ENCODE measurements around the gene RNF220. TPM values are rescaled to one million over a fixed set of nuclear protein-coding genes. Genes with fewer than 3 reads are reported as not detected.

RNF220 gene
- total and polyA plus RNA-seq, 9 donors: 58.0 to 101 (median 64.7) TPM

DNA sequence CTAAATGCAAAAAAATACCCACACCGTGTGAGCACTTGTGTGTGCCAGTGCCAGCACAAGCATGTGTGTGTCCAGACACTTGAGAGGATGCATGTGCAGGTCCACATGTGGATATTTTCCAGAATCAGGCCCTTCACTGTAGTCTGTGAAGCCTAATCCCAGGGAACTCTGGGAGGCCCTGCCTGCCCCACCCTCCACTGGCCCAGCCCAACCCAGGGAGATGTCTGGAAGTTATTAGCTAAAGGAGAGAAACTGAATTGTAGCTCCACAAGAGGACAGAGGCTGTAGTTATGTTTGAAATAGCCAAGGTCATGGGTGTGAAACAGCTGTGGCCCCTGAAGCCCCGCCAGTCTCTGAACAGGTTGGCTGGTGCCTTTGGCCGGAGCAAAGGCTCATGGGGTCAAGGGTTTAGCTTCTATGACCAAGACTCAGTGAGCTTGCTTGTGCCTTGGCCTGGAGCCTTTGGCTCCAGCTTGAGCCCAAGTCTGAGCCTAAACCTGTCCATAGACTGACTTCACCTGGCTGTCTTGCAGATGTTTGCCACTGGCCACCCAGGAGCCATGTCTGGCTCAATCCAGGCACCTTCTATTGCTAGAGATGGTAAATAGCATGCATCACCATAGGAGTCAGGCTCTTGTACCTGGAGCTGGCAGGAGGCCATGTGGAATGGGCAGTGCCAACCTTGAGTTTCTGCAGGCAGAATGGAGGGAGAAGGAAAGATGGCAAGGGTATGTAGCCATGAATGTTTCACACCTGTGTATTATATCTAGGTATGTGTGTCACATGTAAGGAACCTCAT lies 199.3 kb downstream of the RNF220 start:
- no peak for DNase-seq
- intact Hi-C loops (cut with DNase I): no loop called here
- TF ChIP-seq EP300 (IDR thresholded peaks at IDR 0.05) (no peak), POLR2A (IDR thresholded peaks at IDR 0.05) (no peak)
- TF ChIP-seq, protein P1, sequence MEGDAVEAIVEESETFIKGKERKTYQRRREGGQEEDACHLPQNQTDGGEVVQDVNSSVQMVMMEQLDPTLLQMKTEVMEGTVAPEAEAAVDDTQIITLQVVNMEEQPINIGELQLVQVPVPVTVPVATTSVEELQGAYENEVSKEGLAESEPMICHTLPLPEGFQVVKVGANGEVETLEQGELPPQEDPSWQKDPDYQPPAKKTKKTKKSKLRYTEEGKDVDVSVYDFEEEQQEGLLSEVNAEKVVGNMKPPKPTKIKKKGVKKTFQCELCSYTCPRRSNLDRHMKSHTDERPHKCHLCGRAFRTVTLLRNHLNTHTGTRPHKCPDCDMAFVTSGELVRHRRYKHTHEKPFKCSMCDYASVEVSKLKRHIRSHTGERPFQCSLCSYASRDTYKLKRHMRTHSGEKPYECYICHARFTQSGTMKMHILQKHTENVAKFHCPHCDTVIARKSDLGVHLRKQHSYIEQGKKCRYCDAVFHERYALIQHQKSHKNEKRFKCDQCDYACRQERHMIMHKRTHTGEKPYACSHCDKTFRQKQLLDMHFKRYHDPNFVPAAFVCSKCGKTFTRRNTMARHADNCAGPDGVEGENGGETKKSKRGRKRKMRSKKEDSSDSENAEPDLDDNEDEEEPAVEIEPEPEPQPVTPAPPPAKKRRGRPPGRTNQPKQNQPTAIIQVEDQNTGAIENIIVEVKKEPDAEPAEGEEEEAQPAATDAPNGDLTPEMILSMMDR (IDR thresholded peaks at IDR 0.05): no peak
- Histone ChIP-seq H3K36me3 (no peaks in the 10 kb centered on the region), H3K4me1 (ENCODE audit: insufficient read depth) (no peaks in the 10 kb centered on the region), H3K4me3 (no peak overlapping the region), H3K9me3 (no peaks in the 10 kb centered on the region), H3K27me3 (no peaks in the 10 kb centered on the region), H3K27ac (no peak overlapping the region)
- 69 to 70% (median 69%) methylated on average over 3 of the region's 3 CpGs for WGBS, 3 donors

DNA sequence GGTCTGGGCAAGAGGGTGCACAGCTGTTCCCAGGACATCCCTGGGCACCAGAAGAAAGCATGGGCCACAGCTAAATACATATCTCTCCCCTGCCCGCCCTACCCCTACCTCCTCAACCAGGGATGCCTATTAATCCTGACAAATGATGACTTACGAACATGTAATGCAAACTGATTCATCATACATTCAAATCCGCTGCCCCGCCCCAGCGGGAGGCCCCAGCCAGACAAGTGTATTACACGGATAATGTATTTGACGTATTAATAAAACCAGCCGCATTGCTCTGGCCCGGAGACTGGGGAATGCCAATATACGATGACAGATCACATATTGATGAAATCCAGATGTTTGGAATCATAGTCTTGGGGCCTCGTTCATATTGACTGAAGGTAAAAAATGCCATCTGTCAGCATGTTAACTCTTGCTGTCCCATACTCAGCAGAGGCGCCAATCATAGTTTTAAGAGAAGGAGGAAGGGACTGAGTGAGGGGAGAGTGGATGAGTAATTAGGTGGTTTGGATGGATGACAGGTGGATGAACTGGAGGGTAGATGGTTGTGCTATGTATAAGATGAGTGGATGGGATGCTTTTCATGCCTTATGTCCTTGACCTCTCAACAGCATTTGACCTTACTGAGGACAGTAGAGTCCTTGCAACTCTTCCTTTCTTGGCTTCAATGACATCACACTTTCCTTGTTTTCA lies 201.0 kb downstream of the RNF220 start:
- Histone ChIP-seq H3K27me3 (no peaks in the 10 kb centered on the region), H3K4me1 (ENCODE audit: insufficient read depth) (no peaks in the 10 kb centered on the region), H3K36me3 (no peaks in the 10 kb centered on the region), H3K9me3 (no peaks in the 10 kb centered on the region), H3K27ac (no peak overlapping the region), H3K4me3 (no peak overlapping the region)
- TF ChIP-seq, protein P1 (IDR thresholded peaks at IDR 0.05): no peak
- no peak for TF ChIP-seq EP300 (IDR thresholded peaks at IDR 0.05)
- TF ChIP-seq POLR2A (IDR thresholded peaks at IDR 0.05): no peak
- no peak for DNase-seq
- 76 to 78% (median 78%) methylated on average over 12 of the region's 12 CpGs for whole genome bisulfite sequencing, 3 donors
- intact Hi-C loops (cut with DNase I): loop anchor here in 1 of 4 donors (5.0 kb wide), 1 partner anchor 46 kb away; no protein-coding TSS in a partner anchor

DNA sequence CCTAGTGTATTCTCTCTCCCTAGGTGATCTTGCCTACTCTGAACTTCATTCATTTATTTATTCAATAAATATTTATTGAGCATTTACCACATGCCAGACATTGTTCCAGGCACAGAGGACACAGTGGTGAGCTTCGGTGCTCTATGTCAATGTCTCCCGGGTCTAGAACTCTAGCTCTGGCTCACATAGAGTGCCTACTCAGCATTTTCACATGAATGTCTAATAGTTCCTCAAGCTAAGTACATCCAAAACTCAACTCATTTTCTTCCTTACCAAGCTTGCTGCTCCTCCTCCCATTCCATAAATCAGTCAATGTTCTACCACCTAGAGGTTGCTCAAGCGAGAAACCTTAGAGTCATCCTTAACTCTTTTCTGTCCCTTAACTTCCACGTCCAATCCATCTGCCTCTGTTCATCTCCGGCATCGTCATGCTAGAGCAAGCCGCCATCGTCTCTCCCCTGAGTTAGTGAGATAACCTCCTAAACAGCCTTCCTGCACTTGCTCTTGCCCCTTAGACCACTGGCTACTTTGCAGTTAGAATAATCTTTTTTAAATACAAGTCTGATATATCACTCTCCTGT lies 201.7 kb downstream of the RNF220 start:
- H3K27me3 ChIP-seq: no peaks in the 10 kb centered on the region
- intact Hi-C loops (cut with DNase I): loop anchor here in 1 of 4 donors (5.0 kb wide), 1 partner anchor 46 kb away; no protein-coding TSS in a partner anchor
- no peaks in the 10 kb centered on the region for H3K4me1 ChIP-seq (ENCODE audit: insufficient read depth)
- no peak overlapping the region for H3K27ac ChIP-seq
- H3K4me3 ChIP-seq: no peak overlapping the region
- no peak for DNase-seq
- TF ChIP-seq, protein P1 (IDR thresholded peaks at IDR 0.05): no peak
- no peak for TF ChIP-seq EP300 (IDR thresholded peaks at IDR 0.05)
- TF ChIP-seq POLR2A (IDR thresholded peaks at IDR 0.05): no peak
- WGBS, 3 donors: 64 to 75% (median 73%) methylated on average over 8 of the region's 8 CpGs
- H3K36me3 ChIP-seq: no peaks in the 10 kb centered on the region
- no peaks in the 10 kb centered on the region for H3K9me3 ChIP-seq

DNA sequence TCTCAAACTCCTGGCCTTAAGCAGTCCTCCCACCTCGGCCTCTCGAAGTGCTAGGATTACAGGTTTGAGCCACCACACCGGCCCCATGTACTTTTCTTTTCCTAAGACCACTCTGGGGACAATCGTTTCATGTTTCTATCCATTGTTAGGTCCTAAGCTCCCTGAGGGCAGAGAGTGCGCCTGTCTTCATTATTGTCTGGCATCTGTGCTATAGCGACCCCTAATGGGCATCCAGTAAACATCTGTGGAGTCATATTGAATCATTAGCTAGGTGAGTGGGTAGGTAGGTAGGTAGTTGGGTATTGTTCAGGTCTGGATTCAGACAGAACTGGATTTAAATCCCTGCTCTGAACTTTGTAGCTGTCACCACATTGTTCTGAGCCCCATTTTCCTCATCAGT lies 203.1 kb downstream of the RNF220 start:
- Histone ChIP-seq H3K4me1 (ENCODE audit: insufficient read depth) (no peaks in the 10 kb centered on the region), H3K4me3 (no peak overlapping the region), H3K27ac (no peak overlapping the region), H3K9me3 (no peaks in the 10 kb centered on the region), H3K27me3 (no peaks in the 10 kb centered on the region), H3K36me3 (no peaks in the 10 kb centered on the region)
- TF ChIP-seq POLR2A (IDR thresholded peaks at IDR 0.05) (no peak), EP300 (IDR thresholded peaks at IDR 0.05) (no peak)
- TF ChIP-seq, protein P1 (IDR thresholded peaks at IDR 0.05): no peak
- no peak for DNase-seq
- 75 to 85% (median 83%) methylated on average over 6 of the region's 6 CpGs for WGBS, 3 donors
- intact Hi-C loops (cut with DNase I): loop anchor here in 1 of 4 donors (5.0 kb wide), 1 partner anchor 44 kb away; no protein-coding TSS in a partner anchor
